RWPE2 (cell line): ENCODE measurements around the gene EVPL.
A peak's percentile ranks its signal among the peaks of the same experiment; 100 is the strongest.

ENCODE experiments used
- ATAC-seq: fragments of 200-7000 bp; cut with Tn5 transposase; 3 replicates; pipeline ENCODE4 v1.9.1; 2021; ENCODE audit warnings: low read depth
- DNase-seq: peaks from one replicate; pipeline ENCODE4 v3.0.0-alpha.2; 2020; ENCODE audit warnings: low spot score
- H3K27ac ChIP-seq: fragments of 450-650 bp; 2 replicates; pipeline ENCODE4 v1.5.1; 2017; ENCODE audit warnings: mild to moderate bottlenecking; ENCODE audit not compliant: poor library complexity, severe bottlenecking
- H3K27me3 ChIP-seq: fragments of 250-450 bp; sonication (Bioruptor Pico); 2 replicates; pipeline ENCODE4 v1.5.1; 2021; ENCODE audit warnings: mild to moderate bottlenecking, moderate library complexity; ENCODE audit not compliant: insufficient read depth, poor library complexity, severe bottlenecking
- H3K36me3 ChIP-seq: fragments of 250-450 bp; sonication (Bioruptor Pico); 2 replicates; pipeline ENCODE4 v1.5.1; 2020; ENCODE audit warnings: low read depth, mild to moderate bottlenecking, moderate library complexity
- H3K4me1 ChIP-seq: fragments of 250-450 bp; sonication (Bioruptor Pico); 2 replicates; pipeline ENCODE4 v1.5.1; 2021; ENCODE audit warnings: mild to moderate bottlenecking, moderate library complexity; ENCODE audit not compliant: insufficient read depth, poor library complexity, severe bottlenecking
- H3K4me3 ChIP-seq: fragments of 250-450 bp; sonication (Bioruptor Pico); 2 replicates; pipeline ENCODE4 v1.5.1; 2021; ENCODE audit warnings: mild to moderate bottlenecking, moderate library complexity; ENCODE audit not compliant: severe bottlenecking
- H3K9me3 ChIP-seq: fragments of 250-450 bp; sonication (Bioruptor Pico); 2 replicates; pipeline ENCODE4 v1.5.1; 2021; ENCODE audit warnings: mild to moderate bottlenecking, moderate library complexity; ENCODE audit not compliant: severe bottlenecking
- TF ChIP-seq, protein P1 (sequence below): fragments of 450-650 bp; IDR thresholded peaks from one replicate; pipeline ENCODE4 v1.5.1; 2017; ENCODE audit warnings: mild to moderate bottlenecking, moderate library complexity; ENCODE audit not compliant: poor library complexity, severe bottlenecking

Gene EVPL

DNA sequence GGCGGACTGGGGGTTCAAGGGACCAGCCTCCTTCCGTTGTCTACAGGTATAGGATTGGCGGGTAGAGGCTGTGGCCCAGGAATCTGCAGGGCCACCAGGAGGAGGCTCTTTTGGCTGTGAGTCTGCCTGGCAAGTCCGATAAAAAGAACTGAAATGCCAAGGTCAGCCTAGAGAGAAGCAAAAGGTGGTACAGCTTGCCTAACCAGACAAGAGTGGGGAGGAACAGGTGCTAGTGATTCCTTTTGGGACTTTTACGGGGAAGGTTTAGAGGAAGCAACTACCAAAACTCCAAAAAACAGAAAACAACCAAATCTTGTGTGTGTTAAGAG is 5.6 kb upstream of the EVPL start:
- ATAC-seq (no peak), DNase-seq (no peak)
- Histone ChIP-seq H3K27ac (no peak overlapping the region), H3K27me3 (no peaks in the 10 kb centered on the region), H3K4me3 (no peak overlapping the region), H3K9me3 (no peaks in the 10 kb centered on the region), H3K4me1 (no peaks in the 10 kb centered on the region), H3K36me3 (no peaks in the 10 kb centered on the region)
- TF ChIP-seq, protein P1, sequence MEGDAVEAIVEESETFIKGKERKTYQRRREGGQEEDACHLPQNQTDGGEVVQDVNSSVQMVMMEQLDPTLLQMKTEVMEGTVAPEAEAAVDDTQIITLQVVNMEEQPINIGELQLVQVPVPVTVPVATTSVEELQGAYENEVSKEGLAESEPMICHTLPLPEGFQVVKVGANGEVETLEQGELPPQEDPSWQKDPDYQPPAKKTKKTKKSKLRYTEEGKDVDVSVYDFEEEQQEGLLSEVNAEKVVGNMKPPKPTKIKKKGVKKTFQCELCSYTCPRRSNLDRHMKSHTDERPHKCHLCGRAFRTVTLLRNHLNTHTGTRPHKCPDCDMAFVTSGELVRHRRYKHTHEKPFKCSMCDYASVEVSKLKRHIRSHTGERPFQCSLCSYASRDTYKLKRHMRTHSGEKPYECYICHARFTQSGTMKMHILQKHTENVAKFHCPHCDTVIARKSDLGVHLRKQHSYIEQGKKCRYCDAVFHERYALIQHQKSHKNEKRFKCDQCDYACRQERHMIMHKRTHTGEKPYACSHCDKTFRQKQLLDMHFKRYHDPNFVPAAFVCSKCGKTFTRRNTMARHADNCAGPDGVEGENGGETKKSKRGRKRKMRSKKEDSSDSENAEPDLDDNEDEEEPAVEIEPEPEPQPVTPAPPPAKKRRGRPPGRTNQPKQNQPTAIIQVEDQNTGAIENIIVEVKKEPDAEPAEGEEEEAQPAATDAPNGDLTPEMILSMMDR: no peak

DNA sequence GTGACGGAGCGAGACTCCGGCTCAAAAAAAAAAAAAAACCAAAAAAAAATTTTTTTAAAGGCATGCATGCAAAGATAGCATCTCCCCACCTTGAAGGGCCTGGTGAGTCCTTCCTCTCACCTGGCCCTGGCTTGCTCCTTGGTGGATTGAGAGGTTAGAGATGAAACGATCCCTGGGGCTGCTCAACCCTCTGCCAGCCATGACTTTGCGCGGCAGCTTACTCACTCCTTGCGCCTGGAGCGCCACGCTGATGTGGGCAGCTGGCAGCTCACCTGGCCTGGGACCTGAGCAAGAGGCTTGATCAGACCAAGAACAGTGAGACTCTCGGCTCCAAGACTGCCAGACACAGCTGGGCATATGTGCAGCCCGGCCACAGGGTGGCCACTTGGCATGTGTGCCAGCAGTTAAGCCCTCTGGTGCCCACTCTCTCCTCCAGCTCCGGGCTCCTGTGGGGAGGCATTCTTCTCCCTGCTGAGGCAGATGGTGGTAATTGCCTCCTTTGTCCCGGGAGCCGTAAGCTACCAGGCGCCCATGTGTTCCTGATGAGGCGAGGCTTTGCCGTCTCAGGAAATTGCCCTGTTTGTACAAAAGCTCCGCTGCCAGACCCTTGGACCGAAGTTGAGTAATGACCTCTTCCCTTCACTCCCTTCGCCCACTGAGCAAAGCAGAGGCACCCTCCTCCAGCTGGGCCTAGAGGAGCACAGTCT is 5.1 kb upstream of the EVPL start:
- no peaks in the 10 kb centered on the region for H3K9me3 ChIP-seq
- H3K27ac ChIP-seq: no peak overlapping the region
- TF ChIP-seq, protein P1: peak; percentile 8
- no peak for DNase-seq
- no peak for ATAC-seq
- no peak overlapping the region for H3K4me3 ChIP-seq
- H3K36me3 ChIP-seq: no peaks in the 10 kb centered on the region
- no peaks in the 10 kb centered on the region for H3K27me3 ChIP-seq
- no peaks in the 10 kb centered on the region for H3K4me1 ChIP-seq

DNA sequence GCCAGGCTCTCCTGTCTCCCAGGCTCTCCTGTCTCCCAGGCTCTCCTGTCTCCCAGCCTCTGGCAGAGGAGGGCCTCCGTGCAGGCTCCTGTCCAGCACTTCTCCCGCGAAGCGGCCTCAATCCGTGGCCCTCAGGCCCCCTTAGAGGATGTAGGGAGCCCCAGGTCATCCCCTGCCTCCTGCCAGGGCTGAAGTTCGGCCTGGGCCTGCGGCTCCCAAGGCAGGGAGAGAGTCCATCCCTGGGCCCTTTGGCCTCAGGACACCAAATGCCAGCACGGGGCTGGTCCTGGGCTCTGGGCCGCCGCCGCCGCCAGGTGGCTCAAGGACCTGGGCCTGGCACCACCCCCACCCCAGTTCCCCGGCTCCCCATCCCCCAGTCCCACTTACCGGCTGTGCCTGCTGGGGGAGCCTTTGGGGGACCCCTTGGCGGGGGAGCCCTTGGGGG is 370 bp downstream of the EVPL start:
- Histone ChIP-seq H3K4me3 (peak overlapping the region; percentile 41), H3K9me3 (no peaks in the 10 kb centered on the region), H3K27ac (peak overlapping the region; percentile 56), H3K27me3 (no peaks in the 10 kb centered on the region), H3K36me3 (no peaks in the 10 kb centered on the region), H3K4me1 (no peaks in the 10 kb centered on the region)
- TF ChIP-seq, protein P1: no peak
- DNase-seq: no peak
- ATAC-seq: peak; percentile 40

DNA sequence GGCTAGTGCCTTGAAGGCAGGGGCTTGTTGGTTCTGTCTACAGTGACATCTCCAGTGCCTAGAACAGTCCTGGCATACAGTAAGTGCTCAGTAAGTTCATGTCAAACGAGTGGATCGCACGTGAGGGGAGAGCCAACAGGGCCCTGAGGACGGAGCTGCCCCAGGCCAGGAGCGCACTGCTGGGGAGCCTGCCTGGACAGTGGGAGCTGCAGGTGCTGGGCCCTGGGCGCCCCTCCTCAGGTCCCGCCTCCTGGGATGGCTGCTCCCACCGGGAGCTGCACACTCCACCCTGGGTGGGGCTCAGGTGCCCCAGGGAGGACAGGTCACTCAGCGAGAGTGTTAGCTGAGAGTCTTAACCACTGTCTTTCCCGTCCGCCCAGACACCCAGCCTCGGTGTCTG is 1.8 kb downstream of the EVPL start:
- Histone ChIP-seq H3K36me3 (0 out of 2 replicates have a peak, but pooled peaks cover 5% of the 10 kb centered on the region), H3K4me1 (no peaks in the 10 kb centered on the region), H3K4me3 (no peak overlapping the region), H3K27ac (no peak overlapping the region), H3K27me3 (no peaks in the 10 kb centered on the region), H3K9me3 (no peaks in the 10 kb centered on the region)
- no peak for DNase-seq
- no peak for ATAC-seq
- TF ChIP-seq, protein P1: no peak

DNA sequence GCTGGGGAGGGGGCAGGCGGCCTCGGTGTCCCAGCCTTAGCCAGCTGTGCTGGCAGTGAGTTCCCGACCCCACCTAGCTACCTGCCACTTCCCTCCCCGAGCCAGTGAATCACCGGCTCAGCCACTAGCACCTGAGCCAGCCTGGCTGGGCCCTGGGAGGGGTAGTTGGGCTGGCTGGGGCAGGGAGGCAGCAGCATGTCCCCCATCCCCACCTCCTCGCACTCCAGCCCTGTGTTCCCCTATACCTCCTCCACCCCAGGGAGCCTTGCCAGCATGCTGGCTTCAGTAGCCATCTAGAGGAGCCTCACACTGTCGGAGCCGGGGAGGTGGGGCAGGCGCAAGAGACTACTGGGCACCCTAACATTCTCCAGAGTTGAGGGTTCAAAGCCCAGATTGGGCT is 2.8 kb downstream of the EVPL start:
- H3K36me3 ChIP-seq: peaks cover 10% of the 10 kb centered on the region; the same call in 1 of the 2 replicates
- TF ChIP-seq, protein P1: no peak
- no peaks in the 10 kb centered on the region for H3K4me1 ChIP-seq
- no peak overlapping the region for H3K27ac ChIP-seq
- H3K27me3 ChIP-seq: no peaks in the 10 kb centered on the region
- no peaks in the 10 kb centered on the region for H3K9me3 ChIP-seq
- no peak for ATAC-seq
- no peak overlapping the region for H3K4me3 ChIP-seq
- no peak for DNase-seq
